22Rv1 (cell line): ENCODE data around the gene POFUT1.

Source experiments
- CTCF ChIP-seq: fragments of 450-650 bp; IDR thresholded peaks from 2 replicates; pipeline ENCODE4 v1.5.1; 2017; ENCODE audit warnings: mild to moderate bottlenecking
- ZFX ChIP-seq: fragments of 450-650 bp; IDR thresholded peaks from 2 replicates; pipeline ENCODE4 v1.6.1; 2017; ENCODE audit warnings: antibody characterized with exemption, borderline replicate concordance

- TF ChIP-seq CTCF: no peak
- TF ChIP-seq ZFX: no peak
Measured at GRCh38 chr20:32215147-32215546, 7.5 kb downstream of the POFUT1 start.
